Smooth muscle cell (in vitro differentiated cells): Measurements from ENCODE around the gene IPO8. TPM values are rescaled to one million over a fixed set of nuclear protein-coding genes. Genes with fewer than 3 reads are reported as not detected.

Source experiments
- DNase-seq: peaks from one replicate; lab custom pipeline; 2025; ENCODE audit not compliant: unreplicated experiment; lab: John Stamatoyannopoulos, UW
- H2AFZ ChIP-seq: fragments of 200-600 bp; sonication (generic); 2 replicates; pipeline ENCODE4 v1.6.0; 2016; ENCODE audit warnings: antibody characterized with exemption, low read depth, mild to moderate bottlenecking
- H3F3A ChIP-seq: fragments of 200-600 bp; sonication (generic); 2 replicates; pipeline ENCODE4 v1.6.0; 2017; ENCODE audit warnings: antibody characterized with exemption, low read depth
- H3K27ac ChIP-seq: fragments of 200-600 bp; sonication (generic); 2 replicates; pipeline ENCODE4 v1.5.1; 2016; ENCODE audit warnings: low read depth, mild to moderate bottlenecking
- H3K27me3 ChIP-seq: fragments of 200-600 bp; sonication (generic); 2 replicates; pipeline ENCODE4 v1.6.1; 2016; ENCODE audit warnings: low read depth, mild to moderate bottlenecking
- H3K36me3 ChIP-seq: fragments of 200-600 bp; sonication (generic); 2 replicates; pipeline ENCODE4 v1.5.1; 2016; ENCODE audit warnings: low read depth
- H3K4me1 ChIP-seq: fragments of 200-600 bp; sonication (generic); 2 replicates; pipeline ENCODE4 v1.5.1; 2016; ENCODE audit warnings: low read depth
- H3K4me2 ChIP-seq: fragments of 200-600 bp; sonication (generic); 2 replicates; pipeline ENCODE4 v1.6.0; 2016; ENCODE audit warnings: mild to moderate bottlenecking
- H3K4me3 ChIP-seq: fragments of 200-600 bp; sonication (generic); 2 replicates; pipeline ENCODE4 v1.5.1; 2016; ENCODE audit warnings: mild to moderate bottlenecking
- H3K79me2 ChIP-seq: fragments of 200-600 bp; sonication (generic); 2 replicates; pipeline ENCODE4 v1.6.0; 2016; ENCODE audit warnings: low read depth, mild to moderate bottlenecking
- H3K9ac ChIP-seq: fragments of 200-600 bp; sonication (generic); 2 replicates; pipeline ENCODE4 v1.6.0; 2016; ENCODE audit warnings: low read depth
- H3K9me3 ChIP-seq: fragments of 200-600 bp; sonication (generic); replicated peaks from 2 replicates; pipeline ENCODE4 v1.5.1; 2016; ENCODE audit warnings: low read depth
- H4K20me1 ChIP-seq: fragments of 200-600 bp; sonication (generic); 2 replicates; pipeline ENCODE4 v1.6.0; 2016; ENCODE audit warnings: low read depth
- WGBS: methylation state at CpG from one replicate; pipeline ENCODE4 v1.1.7; 2016; ENCODE audit warnings: low lambda C conversion rate; 5-methylcytosine and 5-hydroxymethylcytosine counted together
- polyA plus RNA-seq: library from polyadenylated mRNA; unstranded; fragments of >200 nt; fragmentation: Nextera tagmentation; extraction: Ambion mirVana; gene quantifications from 2 replicates; pipeline ENCODE4 v1.2.1, GENCODE V29; 2016
- total RNA-seq: library from RNA; depleted of rRNA; stranded (reverse); fragments of >200 nt; gene quantifications from 2 replicates; pipeline ENCODE4 v1.2.3, GENCODE V29; 2014
- TF ChIP-seq, protein P1 (sequence below): fragments of 200-600 bp; sonication (generic); IDR thresholded peaks from 2 replicates; pipeline ENCODE4 v1.5.1; 2017; ENCODE audit warnings: borderline replicate concordance, mild to moderate bottlenecking, antibody characterized with exemption; ENCODE audit not compliant: insufficient read depth, poor library complexity, severe bottlenecking

Gene IPO8
- total and polyA plus RNA-seq, 2 experiments from 2014 or later: 5.0 to 24.0 TPM

DNA sequence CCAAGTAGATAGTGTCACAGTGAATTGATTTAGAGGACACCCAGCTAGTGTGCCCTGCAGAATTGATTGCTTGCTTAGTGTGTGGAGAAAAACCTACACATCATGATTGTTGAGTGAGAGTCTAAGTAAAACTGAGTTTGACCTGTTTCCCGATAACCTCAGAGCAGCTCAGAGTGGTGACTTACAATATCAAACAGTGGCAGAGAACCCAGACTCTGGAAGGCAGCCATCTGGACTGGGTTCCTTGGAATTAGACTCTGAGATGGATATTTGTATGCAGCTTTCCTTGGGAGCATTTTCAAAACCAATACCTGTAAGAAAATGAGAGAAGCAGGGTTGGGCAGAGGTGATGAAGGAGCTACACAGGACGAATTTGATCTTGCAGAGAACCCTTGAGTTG lies 109.8 kb downstream of the IPO8 start:
- Histone ChIP-seq H3K4me2 (no peak overlapping the region), H3K4me3 (no peak overlapping the region), H3K27me3 (no peaks in the 10 kb centered on the region), H3K27ac (no peak overlapping the region), H4K20me1 (no peaks in the 10 kb centered on the region), H3K9ac (no peak overlapping the region), H3F3A (no peaks in the 10 kb centered on the region), H3K4me1 (no peaks in the 10 kb centered on the region), H3K9me3 (no peaks in the 10 kb centered on the region), H2AFZ (no peak overlapping the region), H3K36me3 (no peaks in the 10 kb centered on the region), H3K79me2 (no peaks in the 10 kb centered on the region)
- TF ChIP-seq, protein P1, sequence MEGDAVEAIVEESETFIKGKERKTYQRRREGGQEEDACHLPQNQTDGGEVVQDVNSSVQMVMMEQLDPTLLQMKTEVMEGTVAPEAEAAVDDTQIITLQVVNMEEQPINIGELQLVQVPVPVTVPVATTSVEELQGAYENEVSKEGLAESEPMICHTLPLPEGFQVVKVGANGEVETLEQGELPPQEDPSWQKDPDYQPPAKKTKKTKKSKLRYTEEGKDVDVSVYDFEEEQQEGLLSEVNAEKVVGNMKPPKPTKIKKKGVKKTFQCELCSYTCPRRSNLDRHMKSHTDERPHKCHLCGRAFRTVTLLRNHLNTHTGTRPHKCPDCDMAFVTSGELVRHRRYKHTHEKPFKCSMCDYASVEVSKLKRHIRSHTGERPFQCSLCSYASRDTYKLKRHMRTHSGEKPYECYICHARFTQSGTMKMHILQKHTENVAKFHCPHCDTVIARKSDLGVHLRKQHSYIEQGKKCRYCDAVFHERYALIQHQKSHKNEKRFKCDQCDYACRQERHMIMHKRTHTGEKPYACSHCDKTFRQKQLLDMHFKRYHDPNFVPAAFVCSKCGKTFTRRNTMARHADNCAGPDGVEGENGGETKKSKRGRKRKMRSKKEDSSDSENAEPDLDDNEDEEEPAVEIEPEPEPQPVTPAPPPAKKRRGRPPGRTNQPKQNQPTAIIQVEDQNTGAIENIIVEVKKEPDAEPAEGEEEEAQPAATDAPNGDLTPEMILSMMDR: no peak
- no peak for DNase-seq
- 82% methylated on average over 2 of the region's 2 CpGs for WGBS

DNA sequence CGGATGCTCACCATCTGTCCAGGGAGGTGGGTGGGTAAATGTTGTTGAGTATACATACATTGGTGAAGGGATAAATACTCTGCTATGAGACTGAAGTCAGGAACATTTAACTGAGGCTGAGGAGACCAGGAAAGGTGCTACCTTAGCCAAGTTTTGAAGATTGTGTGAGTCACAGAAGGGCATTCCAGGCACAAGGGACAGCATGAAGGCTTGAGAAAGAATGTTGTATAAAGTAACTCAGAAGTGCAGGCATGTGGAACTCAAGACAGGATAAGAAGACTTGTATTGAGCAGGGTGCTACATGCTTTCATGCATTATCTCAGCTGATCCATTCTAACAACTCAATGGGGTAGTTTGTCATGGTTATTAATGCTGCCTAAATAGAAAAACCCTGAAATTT lies 112.7 kb downstream of the IPO8 start:
- Histone ChIP-seq H3K36me3 (no peaks in the 10 kb centered on the region), H3K4me3 (no peak overlapping the region), H3K27me3 (no peaks in the 10 kb centered on the region), H3K4me1 (no peaks in the 10 kb centered on the region), H3K4me2 (no peak overlapping the region), H4K20me1 (no peaks in the 10 kb centered on the region), H3K79me2 (no peaks in the 10 kb centered on the region), H2AFZ (no peak overlapping the region), H3K27ac (no peak overlapping the region), H3K9me3 (no peaks in the 10 kb centered on the region), H3K9ac (no peak overlapping the region), H3F3A (no peaks in the 10 kb centered on the region)
- WGBS: 90% methylated on average over 1 of the region's 1 CpG
- TF ChIP-seq, protein P1: no peak
- no peak for DNase-seq

DNA sequence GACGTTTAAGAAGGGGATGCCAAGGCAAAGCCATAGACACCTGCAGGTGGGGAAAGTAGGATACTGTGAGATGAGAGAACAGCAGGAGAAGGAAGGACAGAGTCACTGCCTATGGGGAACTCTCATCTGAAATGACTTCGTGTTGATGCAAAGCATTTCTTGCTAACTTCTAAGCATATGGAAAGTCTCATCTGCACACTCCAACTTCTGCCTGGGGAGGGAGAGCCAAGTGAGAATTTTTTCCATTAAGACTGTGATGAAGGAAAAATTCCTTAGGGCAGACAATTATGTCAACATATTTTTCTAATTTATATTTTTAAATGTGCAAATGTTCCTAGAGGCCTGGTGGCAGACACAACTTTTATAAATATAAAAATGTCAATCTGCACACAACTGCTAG lies 115.3 kb downstream of the IPO8 start:
- Histone ChIP-seq H3K9ac (no peak overlapping the region), H3K4me2 (no peak overlapping the region), H3K4me1 (no peaks in the 10 kb centered on the region), H3K9me3 (no peaks in the 10 kb centered on the region), H2AFZ (no peak overlapping the region), H3K36me3 (no peaks in the 10 kb centered on the region), H4K20me1 (no peaks in the 10 kb centered on the region), H3K27me3 (no peaks in the 10 kb centered on the region), H3K27ac (no peak overlapping the region), H3K79me2 (no peaks in the 10 kb centered on the region), H3F3A (no peaks in the 10 kb centered on the region), H3K4me3 (no peak overlapping the region)
- TF ChIP-seq, protein P1: no peak
- no peak for DNase-seq
- 91% methylated on average over 2 of the region's 2 CpGs for WGBS

Other genes starting within 250 kb of the IPO8 start
- 19.1 and 31.0 TPM in 2 replicates for gene CAPRIN2, start 59.1 kb upstream of the IPO8 start, total RNA-seq
- 13.6 and 14.7 TPM in 2 replicates for gene CAPRIN2, start 59.1 kb upstream of the IPO8 start, polyA plus RNA-seq
- gene TSPAN11, start 230.9 kb upstream of the IPO8 start, total RNA-seq: 2.8 and 5.8 TPM in 2 replicates
- gene TSPAN11, start 230.9 kb upstream of the IPO8 start, polyA plus RNA-seq: 2.6 and 3.0 TPM in 2 replicates